ENCODE results near the gene LEFTY2. TPM values are rescaled to one million over a fixed set of nuclear protein-coding genes. Genes with fewer than 3 reads are reported as not detected.

LEFTY2 gene
- polyA plus RNA-seq, 1 of the 3 experiments (the other 2 are of a cell fraction) = not detected

- H3F3A ChIP-seq (replicated peaks; ENCODE audit: insufficient read depth) = peaks cover 4% of the 10 kb centered on the region
- no peak overlapping the region for H2AFZ ChIP-seq (ENCODE audit: low read depth)
- ChIA-PET POLR2A (no interaction called here), CTCF (interaction anchor here (1.1 to 2.4 kb wide), 2 partner anchors 21 to 429 kb away, joined by 3 to 5 read pairs; partner anchors contain the start of gene TMEM63A)
- no peak overlapping the region for H3K27ac ChIP-seq (ENCODE audit: low read depth in 2 of 2, low read length in 1 of 2)
- WGBS (ENCODE audit: low lambda C conversion rate) = 82% methylated on average over 4 of the region's 4 CpGs
- no peaks in the 10 kb centered on the region for H3K36me3 ChIP-seq (replicated peaks in 1 of 2; ENCODE audit: control insufficient read depth in 1 of 2, insufficient read depth in 2 of 2, low read length in 1 of 2)
- H3K9me2 ChIP-seq = no peaks in the 10 kb centered on the region
- no peak for DNase-seq
- no peak overlapping the region for H3K4me3 ChIP-seq (ENCODE audit: low read depth in 2 of 2, low read length in 1 of 2)
- no peaks in the 10 kb centered on the region for H3K4me1 ChIP-seq (ENCODE audit: control insufficient read depth in 1 of 2, insufficient read depth in 2 of 2, low read depth in 1 of 2, low read length in 1 of 2)
- TF ChIP-seq NRF1 (IDR thresholded peaks at IDR 0.05; ENCODE audit: low read depth, low read length) (no peak), MEF2A (IDR thresholded peaks at IDR 0.05; ENCODE audit: borderline replicate concordance, low read depth) (no peak), JUND (IDR thresholded peaks at IDR 0.05) (no peak), TCF12 (IDR thresholded peaks at IDR 0.05) (no peak), RCOR1 (IDR thresholded peaks at IDR 0.05; ENCODE audit: low read length) (no peak), ZBTB33 (IDR thresholded peaks at IDR 0.05; ENCODE audit: borderline replicate concordance, low read depth) (no peak), EZH2phosphoT487 (IDR thresholded peaks at IDR 0.05; ENCODE audit: borderline replicate concordance, low read depth) (no peak), IRF3 (IDR thresholded peaks at IDR 0.05; ENCODE audit: low read depth, low read length) (no peak), MAX (IDR thresholded peaks at IDR 0.05; ENCODE audit: low read depth) (no peak), SIN3A (IDR thresholded peaks at IDR 0.05; ENCODE audit: borderline replicate concordance, low read depth, low read length) (no peak), CHD2 (IDR thresholded peaks at IDR 0.05; ENCODE audit: low read length, partially characterized antibody) (no peak), TAF1 (IDR thresholded peaks at IDR 0.05; ENCODE audit: borderline replicate concordance, low read depth, low read length) (no peak)
- no peaks in the 10 kb centered on the region for H3K9me3 ChIP-seq
- no peak overlapping the region for H3K9ac ChIP-seq
- H3K4me2 ChIP-seq = no peak overlapping the region
- H3K27me3 ChIP-seq (ENCODE audit: insufficient read depth) = no peaks in the 10 kb centered on the region
- no peaks in the 10 kb centered on the region for H3K79me2 ChIP-seq (ENCODE audit: insufficient read depth)
- H4K20me1 ChIP-seq (ENCODE audit: insufficient read depth) = no peaks in the 10 kb centered on the region
These were observed 37.4 kb downstream of the LEFTY2 start for GRCh38 chr1:225903623-225904022.

GRCh38 chr1:225899044-225899925 lies 41.7 kb downstream of the LEFTY2 start:
- ChIA-PET POLR2A (no interaction called here), CTCF (interaction anchor here (1.4 to 1.8 kb wide), 2 partner anchors 22 to 425 kb away, joined by 3 to 5 read pairs; no protein-coding TSS in a partner anchor)
- Histone ChIP-seq H4K20me1 (ENCODE audit: insufficient read depth) (no peaks in the 10 kb centered on the region), H3K27ac (ENCODE audit: low read depth in 2 of 2, low read length in 1 of 2) (no peak overlapping the region), H3K9ac (no peak overlapping the region), H2AFZ (ENCODE audit: low read depth) (no peak overlapping the region), H3K4me1 (ENCODE audit: control insufficient read depth in 1 of 2, insufficient read depth in 2 of 2, low read depth in 1 of 2, low read length in 1 of 2) (peaks cover 0 to 2% of the 10 kb centered on the region in 2 experiments; a peak in 1 of 4 replicates), H3K79me2 (ENCODE audit: insufficient read depth) (no peaks in the 10 kb centered on the region), H3K4me2 (no peak overlapping the region), H3K27me3 (ENCODE audit: insufficient read depth) (no peaks in the 10 kb centered on the region), H3F3A (replicated peaks; ENCODE audit: insufficient read depth) (peaks cover 4% of the 10 kb centered on the region), H3K36me3 (replicated peaks in 1 of 2; ENCODE audit: control insufficient read depth in 1 of 2, insufficient read depth in 2 of 2, low read length in 1 of 2) (no peaks in the 10 kb centered on the region), H3K9me2 (no peaks in the 10 kb centered on the region), H3K4me3 (ENCODE audit: low read depth in 2 of 2, low read length in 1 of 2) (no peak overlapping the region), H3K9me3 (no peaks in the 10 kb centered on the region)
- TF ChIP-seq JUND (IDR thresholded peaks at IDR 0.05) = no peak
- TF ChIP-seq SMC3 (IDR thresholded peaks at IDR 0.05; ENCODE audit: low read depth, low read length) = no peak
- TF ChIP-seq USF1 (IDR thresholded peaks at IDR 0.05; ENCODE audit: borderline replicate concordance, low read depth) = no peak
- TF ChIP-seq POLR2AphosphoS5 (IDR thresholded peaks at IDR 0.05; ENCODE audit: low read depth, low read length) = no peak
- no peak for TF ChIP-seq ELF1 (IDR thresholded peaks at IDR 0.05)
- no peak for TF ChIP-seq TCF12 (IDR thresholded peaks at IDR 0.05)
- no peak for TF ChIP-seq IRF3 (IDR thresholded peaks at IDR 0.05; ENCODE audit: low read depth, low read length)
- TF ChIP-seq NFIC (IDR thresholded peaks at IDR 0.05; ENCODE audit: borderline replicate concordance) = no peak
- 93% methylated on average over 4 of the region's 4 CpGs for WGBS (ENCODE audit: low lambda C conversion rate)
- no peak for DNase-seq

Measured in SK-N-SH (cell line).